ENCODE measurements around the gene ISX.
A peak's percentile ranks its signal among the peaks of the same experiment; 100 is the strongest.

- TF ChIP-seq CTCF (IDR thresholded peaks at IDR 0.05) (peak; percentile 88), ZFX (IDR thresholded peaks at IDR 0.05; ENCODE audit: borderline replicate concordance) (no peak)
Measured at GRCh38 chr22:35023692-35024363, 42.1 kb upstream of the ISX start.
